ENCODE results near the gene TTYH3. TPM values are rescaled to one million over a fixed set of nuclear protein-coding genes. Genes with fewer than 3 reads are reported as not detected.
"Not testable (repeated sequence)": the region's sequence is repeated elsewhere in the genome, so short reads cannot be mapped to it uniquely, and the experiment has no call there.

TTYH3 gene
- total RNA-seq, 1 experiment from 2014 or later, result 114 TPM

GRCh38 chr7:2587134-2587533 is 44.7 kb upstream of the TTYH3 start:
- H3K4me1 ChIP-seq (replicated peaks; ENCODE audit: insufficient read depth), result no peaks in the 10 kb centered on the region

GRCh38 chr7:2587778-2588177 is 44.0 kb upstream of the TTYH3 start:
- intact Hi-C loops (cut with micrococcal nuclease; ENCODE audit: unreplicated experiment), result no loop called here
- H3F3A ChIP-seq (ENCODE audit: insufficient read depth, low read depth), result 0 out of 2 replicates have a peak, but pooled peaks cover under 1% of the 10 kb centered on the region
- no peaks in the 10 kb centered on the region for H3K4me1 ChIP-seq (replicated peaks; ENCODE audit: insufficient read depth)
- H3K4me3 ChIP-seq, result no peak overlapping the region
- CTCF ChIA-PET, result no interaction called here
- H3K4me2 ChIP-seq, result no peak overlapping the region
- POLR2A ChIA-PET (ENCODE audit: unreplicated experiment), result no interaction called here
- H3K27me3 ChIP-seq (ENCODE audit: insufficient read depth, low read depth), result no peaks in the 10 kb centered on the region
- no peaks in the 10 kb centered on the region for H4K20me1 ChIP-seq (ENCODE audit: insufficient read depth)
- H3K9me2 ChIP-seq (ENCODE audit: insufficient read depth), result no peaks in the 10 kb centered on the region
- 0 out of 2 replicates have a peak, but pooled peaks cover 3% of the 10 kb centered on the region for H3K36me3 ChIP-seq (ENCODE audit: low read depth)
- H2AFZ ChIP-seq, result no peak overlapping the region
- TF ChIP-seq EZH2 (IDR thresholded peaks at IDR 0.05; ENCODE audit: low read depth), result no peak
- TF ChIP-seq, protein P1, sequence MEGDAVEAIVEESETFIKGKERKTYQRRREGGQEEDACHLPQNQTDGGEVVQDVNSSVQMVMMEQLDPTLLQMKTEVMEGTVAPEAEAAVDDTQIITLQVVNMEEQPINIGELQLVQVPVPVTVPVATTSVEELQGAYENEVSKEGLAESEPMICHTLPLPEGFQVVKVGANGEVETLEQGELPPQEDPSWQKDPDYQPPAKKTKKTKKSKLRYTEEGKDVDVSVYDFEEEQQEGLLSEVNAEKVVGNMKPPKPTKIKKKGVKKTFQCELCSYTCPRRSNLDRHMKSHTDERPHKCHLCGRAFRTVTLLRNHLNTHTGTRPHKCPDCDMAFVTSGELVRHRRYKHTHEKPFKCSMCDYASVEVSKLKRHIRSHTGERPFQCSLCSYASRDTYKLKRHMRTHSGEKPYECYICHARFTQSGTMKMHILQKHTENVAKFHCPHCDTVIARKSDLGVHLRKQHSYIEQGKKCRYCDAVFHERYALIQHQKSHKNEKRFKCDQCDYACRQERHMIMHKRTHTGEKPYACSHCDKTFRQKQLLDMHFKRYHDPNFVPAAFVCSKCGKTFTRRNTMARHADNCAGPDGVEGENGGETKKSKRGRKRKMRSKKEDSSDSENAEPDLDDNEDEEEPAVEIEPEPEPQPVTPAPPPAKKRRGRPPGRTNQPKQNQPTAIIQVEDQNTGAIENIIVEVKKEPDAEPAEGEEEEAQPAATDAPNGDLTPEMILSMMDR (conservative IDR thresholded peaks at IDR 0.05), result no peak
- no peaks in the 10 kb centered on the region for H3K79me2 ChIP-seq (ENCODE audit: low read depth)
- H3K27ac ChIP-seq, result no peak overlapping the region
- BruUV-seq (replicated peaks), result no TSS peak
- H3K9me3 ChIP-seq (ENCODE audit: insufficient read depth, low read depth), result no peaks in the 10 kb centered on the region
- no peak for DNase-seq

More at GRCh38 chr7:2587134-2587533, 44.7 kb upstream of the TTYH3 start:
- no peaks in the 10 kb centered on the region for H3K9me3 ChIP-seq (ENCODE audit: insufficient read depth, low read depth)
- H3K27me3 ChIP-seq (ENCODE audit: insufficient read depth, low read depth), result no peaks in the 10 kb centered on the region
- H3K36me3 ChIP-seq (ENCODE audit: low read depth), result 0 out of 2 replicates have a peak, but pooled peaks cover 3% of the 10 kb centered on the region
- no peak overlapping the region for H3K27ac ChIP-seq
- ChIA-PET CTCF (no interaction called here), POLR2A (ENCODE audit: unreplicated experiment) (no interaction called here)
- TF ChIP-seq EZH2 (IDR thresholded peaks at IDR 0.05; ENCODE audit: low read depth), result no peak
- TF ChIP-seq, protein P1 (conservative IDR thresholded peaks at IDR 0.05), result no peak
- 0 out of 2 replicates have a peak, but pooled peaks cover 2% of the 10 kb centered on the region for H3F3A ChIP-seq (ENCODE audit: insufficient read depth, low read depth)
- DNase-seq, result no peak
- no TSS peak for BruUV-seq (replicated peaks)
- intact Hi-C loops (cut with micrococcal nuclease; ENCODE audit: unreplicated experiment), result no loop called here
- no peak overlapping the region for H3K4me2 ChIP-seq
- no peak overlapping the region for H3K4me3 ChIP-seq
- no peaks in the 10 kb centered on the region for H3K79me2 ChIP-seq (ENCODE audit: low read depth)
- no peaks in the 10 kb centered on the region for H4K20me1 ChIP-seq (ENCODE audit: insufficient read depth)
- H3K9me2 ChIP-seq (ENCODE audit: insufficient read depth), result no peaks in the 10 kb centered on the region
- H2AFZ ChIP-seq, result no peak overlapping the region

GRCh38 chr7:2589341-2589740 is 42.4 kb upstream of the TTYH3 start:
- DNase-seq, result no peak
- H3K9me3 ChIP-seq (ENCODE audit: insufficient read depth, low read depth), result no peaks in the 10 kb centered on the region

DNA sequence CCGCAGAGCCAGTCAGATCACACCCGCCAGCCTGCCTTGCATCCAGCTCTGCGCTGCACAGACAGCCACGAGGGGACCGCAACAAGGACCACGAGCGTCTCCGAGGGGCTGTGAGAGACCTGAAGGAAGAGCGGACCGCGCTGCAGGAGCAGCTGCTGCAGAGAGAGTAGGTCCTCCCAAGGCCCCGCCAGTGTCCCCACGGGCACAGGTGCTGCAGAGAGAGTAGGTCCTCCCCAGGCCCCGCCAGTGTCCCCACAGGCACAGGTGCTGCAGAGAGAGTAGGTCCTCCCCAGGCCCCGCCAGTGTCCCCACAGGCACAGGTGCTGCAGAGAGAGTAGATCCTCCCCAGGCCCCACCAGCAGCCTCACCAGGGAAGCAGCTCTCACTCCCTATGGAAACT is 41.8 kb upstream of the TTYH3 start:
- intact Hi-C loops (cut with micrococcal nuclease; ENCODE audit: unreplicated experiment); H3K9me2 ChIP-seq (ENCODE audit: insufficient read depth); H3K27ac ChIP-seq; H3K4me3 ChIP-seq; H3K27me3 ChIP-seq (ENCODE audit: insufficient read depth, low read depth); H3F3A ChIP-seq (ENCODE audit: insufficient read depth, low read depth); H3K4me2 ChIP-seq; DNase-seq; H3K9me3 ChIP-seq (ENCODE audit: insufficient read depth, low read depth); H4K20me1 ChIP-seq (ENCODE audit: insufficient read depth); H3K79me2 ChIP-seq (ENCODE audit: low read depth); BruUV-seq (replicated peaks); H3K36me3 ChIP-seq (ENCODE audit: low read depth); H2AFZ ChIP-seq; H3K4me1 ChIP-seq (replicated peaks; ENCODE audit: insufficient read depth); POLR2A ChIA-PET (ENCODE audit: unreplicated experiment): not testable (repeated sequence)
- CTCF ChIA-PET, result interaction anchor here (0.6 kb wide), 1 partner anchor 35 kb away, joined by 7 read pairs; the partner anchor contains the start of gene BRAT1

More at GRCh38 chr7:2589341-2589740, 42.4 kb upstream of the TTYH3 start:
- Histone ChIP-seq H3K4me3 (no peak overlapping the region), H4K20me1 (ENCODE audit: insufficient read depth) (no peaks in the 10 kb centered on the region), H3K79me2 (ENCODE audit: low read depth) (no peaks in the 10 kb centered on the region), H3F3A (ENCODE audit: insufficient read depth, low read depth) (no peaks in the 10 kb centered on the region), H3K27me3 (ENCODE audit: insufficient read depth, low read depth) (no peaks in the 10 kb centered on the region), H3K4me1 (replicated peaks; ENCODE audit: insufficient read depth) (no peaks in the 10 kb centered on the region), H3K27ac (no peak overlapping the region), H2AFZ (no peak overlapping the region), H3K9me2 (ENCODE audit: insufficient read depth) (no peaks in the 10 kb centered on the region), H3K36me3 (ENCODE audit: low read depth) (0 out of 2 replicates have a peak, but pooled peaks cover 3% of the 10 kb centered on the region), H3K4me2 (no peak overlapping the region)
- ChIA-PET POLR2A (ENCODE audit: unreplicated experiment) (no interaction called here), CTCF (no interaction called here)
- no TSS peak for BruUV-seq (replicated peaks)
- TF ChIP-seq EZH2 (IDR thresholded peaks at IDR 0.05; ENCODE audit: low read depth), result no peak
- TF ChIP-seq, protein P1 (conservative IDR thresholded peaks at IDR 0.05), result no peak
- intact Hi-C loops (cut with micrococcal nuclease; ENCODE audit: unreplicated experiment), result no loop called here
